Gastroesophageal sphincter (tissue), 4 donors: ENCODE results near the gene RAB5IF. TPM values are rescaled to one million over a fixed set of nuclear protein-coding genes. Genes with fewer than 3 reads are reported as not detected.

Experiments
- ATAC-seq: fragments of 150-250 bp; one replicate; pipeline ENCODE4 v1.9.1; 2016; ENCODE audit warnings: mild to moderate bottlenecking, moderate library complexity
- H3K27ac ChIP-seq, 4 donors: fragments of 200-600 bp; sonication (generic) in 3 of 4; 1 replicate in 3 of 4; 2 replicates in 1 of 4; pipeline ENCODE4 v1.5.1; 2016 to 2019
- H3K27me3 ChIP-seq: fragments of 200-600 bp; sonication (generic); one replicate; pipeline ENCODE4 v1.5.1; 2019
- H3K36me3 ChIP-seq, 2 donors: fragments of 200-600 bp; sonication (generic); one replicate each; pipeline ENCODE4 v1.5.1; 2019; ENCODE audit warnings: control low read depth in 1 of 2
- H3K4me1 ChIP-seq, 3 donors: fragments of 200-600 bp; sonication (generic); 1 replicate in 2 of 3; 2 replicates in 1 of 3; pipeline ENCODE4 v1.5.1; 2016 to 2019; ENCODE audit warnings: control low read depth in 2 of 3
- H3K4me3 ChIP-seq, 2 donors: fragments of 200-600 bp; sonication (generic); one replicate each; pipeline ENCODE4 v1.5.1; 2019; ENCODE audit warnings: mild to moderate bottlenecking in 1 of 2, moderate library complexity in 1 of 2
- H3K9me3 ChIP-seq, 3 donors: fragments of 200-600 bp; sonication (generic); one replicate each; pipeline ENCODE4 v1.5.1; 2017 to 2019; ENCODE audit warnings: control low read depth in 2 of 3
- EP300 ChIP-seq: sonication (generic); formaldehyde crosslinking; IDR thresholded peaks from one replicate; pipeline ENCODE4 v1.6.1; 2017; ENCODE audit warnings: antibody characterized with exemption, mild to moderate bottlenecking
- POLR2A ChIP-seq, 2 donors: fragments of 450-650 bp; IDR thresholded peaks; one replicate each; pipeline ENCODE4 v1.6.1; 2017; ENCODE audit warnings: antibody characterized with exemption in 2 of 2, mild to moderate bottlenecking in 2 of 2, moderate library complexity in 1 of 2
- POLR2AphosphoS5 ChIP-seq: sonication (generic); formaldehyde crosslinking; IDR thresholded peaks from one replicate; pipeline ENCODE4 v1.6.1; 2017; ENCODE audit warnings: antibody characterized with exemption
- WGBS, 2 donors: methylation state at CpG; one replicate each; pipeline ENCODE4 v1.1.5; 2018; ENCODE audit warnings: low coverage in 1 of 2; 5-methylcytosine and 5-hydroxymethylcytosine counted together
- total RNA-seq, 4 donors: library from RNA; depleted of rRNA; stranded (reverse); fragments of >200 nt; gene quantifications; one replicate each; pipeline ENCODE4 v1.1.0, GENCODE V29; 2016
- TF ChIP-seq, protein P1 (sequence below), 4 experiments: fragments of 200-600 bp in 2 of 4; fragments of 450-650 bp in 2 of 4; sonication (generic) in 1 of 4; IDR thresholded peaks; one replicate each; pipeline ENCODE4 v1.5.1; 2017 to 2019; ENCODE audit warnings: antibody characterized with exemption in 4 of 4, mild to moderate bottlenecking in 2 of 4, moderate library complexity in 2 of 4

RAB5IF gene
- total RNA-seq, 4 donors from 2014 or later = 66.3 to 100 (median 78.9) TPM

DNA sequence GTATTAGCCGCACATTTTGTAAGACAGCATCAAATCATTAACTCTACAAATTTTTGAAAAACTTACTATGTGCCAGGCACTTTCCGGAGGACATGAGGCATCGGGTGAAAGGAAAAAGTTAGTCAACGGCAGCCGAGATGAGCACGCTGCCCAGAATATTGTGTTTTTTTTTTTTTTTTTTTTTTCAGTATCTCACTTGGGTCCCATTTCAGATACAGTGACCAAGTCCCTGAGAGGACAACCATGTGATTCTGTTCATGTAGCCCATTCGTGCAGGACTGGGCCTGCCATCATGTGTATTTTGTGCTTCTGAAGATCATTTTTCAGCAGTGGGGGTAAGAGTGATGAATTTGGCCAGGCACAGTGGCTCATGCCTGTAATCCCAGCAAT lies 39.1 kb downstream of the RAB5IF start:
- H3K27me3 ChIP-seq = no peaks in the 10 kb centered on the region
- no peaks in the 10 kb centered on the region for H3K4me1 ChIP-seq
- H3K9me3 ChIP-seq = no peaks in the 10 kb centered on the region
- no peak overlapping the region for H3K4me3 ChIP-seq
- no peaks in the 10 kb centered on the region for H3K36me3 ChIP-seq
- TF ChIP-seq POLR2AphosphoS5 = no peak
- no peak for TF ChIP-seq EP300
- TF ChIP-seq POLR2A (IDR thresholded peaks at IDR 0.05) = no peak
- TF ChIP-seq, protein P1, sequence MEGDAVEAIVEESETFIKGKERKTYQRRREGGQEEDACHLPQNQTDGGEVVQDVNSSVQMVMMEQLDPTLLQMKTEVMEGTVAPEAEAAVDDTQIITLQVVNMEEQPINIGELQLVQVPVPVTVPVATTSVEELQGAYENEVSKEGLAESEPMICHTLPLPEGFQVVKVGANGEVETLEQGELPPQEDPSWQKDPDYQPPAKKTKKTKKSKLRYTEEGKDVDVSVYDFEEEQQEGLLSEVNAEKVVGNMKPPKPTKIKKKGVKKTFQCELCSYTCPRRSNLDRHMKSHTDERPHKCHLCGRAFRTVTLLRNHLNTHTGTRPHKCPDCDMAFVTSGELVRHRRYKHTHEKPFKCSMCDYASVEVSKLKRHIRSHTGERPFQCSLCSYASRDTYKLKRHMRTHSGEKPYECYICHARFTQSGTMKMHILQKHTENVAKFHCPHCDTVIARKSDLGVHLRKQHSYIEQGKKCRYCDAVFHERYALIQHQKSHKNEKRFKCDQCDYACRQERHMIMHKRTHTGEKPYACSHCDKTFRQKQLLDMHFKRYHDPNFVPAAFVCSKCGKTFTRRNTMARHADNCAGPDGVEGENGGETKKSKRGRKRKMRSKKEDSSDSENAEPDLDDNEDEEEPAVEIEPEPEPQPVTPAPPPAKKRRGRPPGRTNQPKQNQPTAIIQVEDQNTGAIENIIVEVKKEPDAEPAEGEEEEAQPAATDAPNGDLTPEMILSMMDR (IDR thresholded peaks at IDR 0.05) = no peak
- ATAC-seq = no peak
- 62 to 65% methylated on average over 4 to 7 of the region's 7 CpGs for WGBS, 2 donors
- H3K27ac ChIP-seq = no peak overlapping the region

DNA sequence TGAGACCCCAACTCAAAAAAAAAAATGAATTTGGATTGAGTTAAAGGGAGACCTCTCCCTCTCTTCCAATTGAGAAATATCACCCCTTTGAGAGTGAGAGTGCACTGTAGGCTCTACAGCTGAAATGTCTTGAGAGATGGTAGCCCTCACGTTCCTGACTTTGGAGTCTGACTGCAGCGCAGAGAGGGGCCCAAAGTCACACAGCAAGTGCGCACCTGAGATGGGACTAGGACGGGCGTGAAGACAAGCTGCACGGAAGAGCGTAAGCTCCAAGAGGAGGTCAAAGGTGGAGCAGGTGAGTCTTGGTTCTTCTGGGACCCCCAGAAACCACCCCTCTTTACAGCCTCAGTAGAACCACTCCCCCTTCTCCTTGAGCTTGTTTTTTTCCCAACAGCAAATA lies 39.8 kb downstream of the RAB5IF start:
- ATAC-seq = no peak
- no peak for TF ChIP-seq POLR2AphosphoS5
- no peak for TF ChIP-seq POLR2A (IDR thresholded peaks at IDR 0.05)
- TF ChIP-seq EP300 = no peak
- Histone ChIP-seq H3K9me3 (no peaks in the 10 kb centered on the region), H3K36me3 (no peaks in the 10 kb centered on the region), H3K4me1 (no peaks in the 10 kb centered on the region), H3K4me3 (no peak overlapping the region), H3K27me3 (no peaks in the 10 kb centered on the region), H3K27ac (no peak overlapping the region)
- 91 to 92% methylated on average over 7 of the region's 7 CpGs for WGBS, 2 donors

DNA sequence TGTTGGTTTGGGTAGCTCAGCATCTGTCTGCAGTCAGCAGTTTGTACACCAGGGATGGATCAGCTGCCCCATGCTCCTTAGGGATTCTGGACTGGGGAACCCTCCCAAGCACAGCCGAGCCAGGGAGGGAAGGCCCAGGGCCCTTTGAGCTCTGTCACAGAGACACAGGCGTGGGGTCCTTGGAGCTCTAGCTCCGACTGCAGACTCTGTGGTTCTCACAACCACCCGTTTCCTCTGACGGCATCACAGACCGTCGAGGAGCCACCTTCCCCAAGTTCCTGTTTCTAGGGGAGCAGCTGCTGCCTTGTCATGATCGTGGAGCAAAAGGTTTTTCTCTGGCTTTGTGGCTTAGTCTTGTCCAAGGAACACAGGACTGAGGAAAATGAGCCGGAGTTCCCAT lies 40.4 kb downstream of the RAB5IF start, which contains the start of gene SLA2:
TSS of gene SLA2 (minus strand) at position 199 of the 400 bp plus-strand sequence. CDS start 4,861 bp downstream, outside the sequence.
- ATAC-seq = no peak
- no peak within 1 kb of the TSS for H3K27ac ChIP-seq
- no peak within 1 kb of the TSS for H3K4me3 ChIP-seq
- no peaks in the 10 kb centered on the region for H3K9me3 ChIP-seq
- peaks cover 0 to under 1% of the 10 kb centered on the region in 2 donors for H3K36me3 ChIP-seq
- no peak for TF ChIP-seq POLR2A (IDR thresholded peaks at IDR 0.05)
- no peak for TF ChIP-seq POLR2AphosphoS5
- TF ChIP-seq EP300 = no peak
- TF ChIP-seq, protein P1 (IDR thresholded peaks at IDR 0.05) = no peak
- WGBS, 2 donors = 20% methylated on average over 3 of the region's 9 CpGs; no CpG with 5 or more reads in 1 of the 2 donors
- no peaks in the 10 kb centered on the region for H3K4me1 ChIP-seq
- H3K27me3 ChIP-seq = no peaks in the 10 kb centered on the region

DNA sequence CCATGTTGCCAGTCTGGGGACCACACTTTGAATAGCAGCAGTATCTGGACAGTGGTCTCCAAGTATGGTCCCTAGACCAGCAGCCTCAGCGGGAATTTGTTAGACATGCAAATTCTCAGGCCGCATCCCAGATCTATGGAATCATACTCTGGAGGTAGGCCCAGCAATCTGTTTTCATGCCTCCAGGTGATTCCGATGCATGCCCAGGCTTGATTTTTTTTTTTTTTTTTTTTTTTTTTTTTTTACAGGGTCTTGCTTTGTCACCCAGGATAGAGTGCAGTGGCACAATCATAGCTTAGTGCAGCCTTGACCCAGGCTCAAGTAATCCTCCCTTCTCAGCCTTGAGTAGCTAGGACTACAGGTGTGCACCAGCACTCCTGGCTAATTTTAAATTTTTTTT lies 41.1 kb downstream of the RAB5IF start:
- Histone ChIP-seq H3K27me3 (no peaks in the 10 kb centered on the region), H3K36me3 (peaks cover 0 to 8% of the 10 kb centered on the region in 2 donors), H3K4me3 (no peak overlapping the region), H3K9me3 (no peaks in the 10 kb centered on the region), H3K4me1 (no peaks in the 10 kb centered on the region), H3K27ac (no peak overlapping the region)
- WGBS, 2 donors = 87 to 93% methylated on average over 3 of the region's 3 CpGs
- no peak for ATAC-seq
- TF ChIP-seq POLR2AphosphoS5 (no peak), EP300 (no peak), POLR2A (IDR thresholded peaks at IDR 0.05) (no peak)
- TF ChIP-seq, protein P1 (IDR thresholded peaks at IDR 0.05) = no peak

DNA sequence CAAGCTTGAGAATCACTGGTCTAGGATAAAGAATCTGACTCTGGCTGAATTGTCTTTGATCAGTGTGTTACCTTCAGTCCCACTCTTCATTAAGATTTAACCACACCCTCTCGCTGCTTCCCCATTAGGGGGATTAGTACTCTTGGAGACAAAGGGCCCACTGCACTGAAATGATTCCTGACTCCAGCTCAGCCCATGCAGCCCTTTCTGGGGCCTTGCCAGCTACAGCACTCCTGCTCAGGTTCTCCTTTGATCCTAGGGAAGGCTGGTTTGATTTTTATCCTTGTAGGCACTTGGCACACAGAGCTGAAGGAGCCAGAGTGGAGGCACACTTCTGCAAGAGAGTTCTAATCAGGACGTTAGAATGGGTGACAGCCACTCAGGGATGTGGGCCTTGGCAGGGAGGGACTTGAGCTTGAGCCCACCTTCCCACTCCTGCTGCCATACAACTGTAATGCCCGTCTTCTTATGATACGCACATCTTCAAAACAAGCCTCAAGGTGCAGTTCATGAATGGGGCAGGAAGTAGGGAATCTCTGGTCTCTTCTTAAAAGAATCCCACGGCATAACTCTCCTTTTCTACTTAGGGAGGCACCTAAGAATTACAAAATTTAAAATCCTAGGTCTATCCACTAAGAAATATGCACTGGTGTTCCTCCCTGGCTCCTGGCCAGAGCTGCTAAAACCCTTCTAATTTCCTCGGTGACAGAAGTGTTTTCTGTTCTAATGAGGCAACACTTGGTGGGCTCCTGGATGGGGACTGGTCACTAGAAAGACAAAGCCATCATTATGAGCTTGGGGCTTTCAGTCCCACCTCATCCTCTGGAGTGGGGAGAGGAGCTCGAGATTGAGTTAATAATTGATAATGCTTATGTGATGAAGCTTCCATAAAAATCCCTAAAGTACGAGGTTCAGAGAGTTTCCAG lies 41.9 kb downstream of the RAB5IF start:
- WGBS, 2 donors = 69 to 79% methylated on average over 4 to 7 of the region's 8 CpGs
- ATAC-seq = no peak
- Histone ChIP-seq H3K9me3 (no peaks in the 10 kb centered on the region), H3K4me3 (no peak overlapping the region), H3K27me3 (no peaks in the 10 kb centered on the region), H3K36me3 (peaks cover 0 to 15% of the 10 kb centered on the region in 2 donors), H3K4me1 (no peaks in the 10 kb centered on the region), H3K27ac (no peak overlapping the region)
- TF ChIP-seq, protein P1 (IDR thresholded peaks at IDR 0.05) = no peak
- TF ChIP-seq POLR2A (IDR thresholded peaks at IDR 0.05) = no peak
- no peak for TF ChIP-seq POLR2AphosphoS5
- no peak for TF ChIP-seq EP300
